ENCODE data around the gene MIA3. TPM values are rescaled to one million over a fixed set of nuclear protein-coding genes. Genes with fewer than 3 reads are reported as not detected.
"Not testable (repeated sequence)": the region's sequence is repeated elsewhere in the genome, so short reads cannot be mapped to it uniquely, and the experiment has no call there.

Gene MIA3
- total RNA-seq, 1 donor from 2014 or later: 51.6 TPM

DNA sequence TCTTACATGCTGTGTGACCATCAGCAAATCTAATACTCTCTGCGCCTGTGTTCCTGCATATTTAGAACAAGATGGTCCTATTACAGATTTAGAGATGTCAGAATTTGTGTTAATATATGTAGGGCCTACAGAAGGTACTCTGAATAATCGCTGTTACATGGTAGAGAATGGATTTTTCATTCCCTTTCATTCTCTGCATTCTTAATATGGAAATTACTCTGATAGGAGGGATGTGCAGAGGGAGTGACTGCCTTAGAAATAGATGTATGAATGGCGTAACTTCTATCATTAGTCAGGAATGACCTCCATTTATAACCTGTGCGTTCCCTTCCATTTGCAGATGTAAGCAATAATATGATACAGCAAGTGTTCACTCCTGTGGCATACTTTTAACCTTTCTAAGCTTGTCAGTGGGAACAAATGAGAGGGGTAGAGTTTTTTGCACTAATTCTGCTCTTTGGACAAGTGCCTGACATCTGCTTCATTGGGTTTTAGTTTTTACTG lies 45.6 kb downstream of the MIA3 start:
- intact Hi-C loops (cut with micrococcal nuclease): no loop called here

DNA sequence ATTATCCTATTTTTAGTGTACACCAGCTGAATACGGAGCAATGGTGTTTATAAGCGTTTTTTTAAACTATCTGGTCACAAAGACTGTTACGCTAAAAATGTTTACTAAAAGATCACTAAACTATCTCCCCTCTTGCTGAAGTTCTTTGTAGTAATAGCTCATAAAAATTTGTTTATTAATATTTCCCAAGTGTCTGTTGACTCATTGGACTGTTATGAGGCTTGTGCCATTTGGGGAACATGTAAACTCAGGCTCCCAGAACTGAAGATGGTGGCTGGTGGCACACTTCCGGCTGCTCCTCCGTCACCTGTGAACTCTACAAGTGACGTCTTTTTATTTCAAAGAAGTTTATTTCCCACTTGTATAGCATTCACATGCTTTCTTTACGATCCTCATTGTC lies 48.1 kb downstream of the MIA3 start:
- intact Hi-C loops (cut with micrococcal nuclease): no loop called here

DNA sequence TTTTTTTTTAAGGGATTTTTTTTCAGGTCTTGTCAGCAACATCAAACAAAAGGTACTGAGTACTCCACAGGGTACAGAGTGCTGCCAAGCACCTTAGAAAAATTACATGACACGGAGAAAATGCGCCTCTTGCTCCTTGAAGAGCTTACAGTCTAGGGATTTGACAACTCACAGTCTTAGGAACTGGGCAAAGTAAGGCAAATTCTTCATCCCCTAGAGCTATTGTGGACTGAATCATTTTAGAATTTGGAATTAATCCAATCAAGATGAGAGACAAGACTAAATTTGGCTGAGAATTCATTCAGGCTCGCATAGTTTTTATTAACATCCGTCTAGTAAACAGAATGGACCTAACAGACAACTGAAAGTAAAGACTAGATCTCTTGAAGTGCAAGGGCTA lies 50.3 kb downstream of the MIA3 start:
- intact Hi-C loops (cut with micrococcal nuclease): not testable (repeated sequence)

DNA sequence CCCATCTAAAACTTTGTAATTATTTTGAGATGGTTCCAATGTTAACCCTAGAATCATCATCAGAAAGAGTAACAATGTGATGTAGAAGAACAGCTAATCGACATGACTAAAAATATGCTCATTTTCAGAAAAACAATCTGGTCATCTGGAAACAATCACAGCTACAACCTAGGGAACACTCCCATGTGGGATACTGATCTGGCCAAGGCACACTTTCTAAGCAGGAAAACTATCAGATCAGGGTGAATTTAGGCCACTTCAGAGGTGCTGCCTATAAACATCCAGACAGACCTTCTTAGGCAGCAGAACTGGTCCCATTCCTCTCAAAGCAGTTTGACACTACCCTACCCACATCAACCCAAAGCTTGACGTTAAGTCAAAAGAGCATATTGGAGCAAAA lies 51.2 kb downstream of the MIA3 start:
- intact Hi-C loops (cut with micrococcal nuclease): not testable (repeated sequence)

DNA sequence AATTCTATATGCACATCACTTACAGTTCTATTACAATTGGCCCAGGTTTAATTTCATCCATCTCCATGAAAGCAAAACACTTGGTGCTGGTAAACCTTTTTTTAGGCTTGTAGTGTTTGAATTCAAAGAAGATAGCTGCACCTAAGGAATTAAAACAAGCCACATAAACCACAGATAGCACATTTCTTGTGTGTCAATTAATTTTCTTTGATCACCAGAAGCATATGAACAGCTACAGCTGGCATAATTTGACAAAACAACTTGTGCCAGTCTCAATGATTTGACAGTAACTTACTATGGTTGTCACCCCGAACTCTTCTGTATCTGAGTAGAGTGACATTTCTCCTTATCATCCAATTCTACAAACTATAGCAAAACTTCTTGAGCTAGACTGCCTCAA lies 52.2 kb downstream of the MIA3 start:
- intact Hi-C loops (cut with micrococcal nuclease): no loop called here

DNA sequence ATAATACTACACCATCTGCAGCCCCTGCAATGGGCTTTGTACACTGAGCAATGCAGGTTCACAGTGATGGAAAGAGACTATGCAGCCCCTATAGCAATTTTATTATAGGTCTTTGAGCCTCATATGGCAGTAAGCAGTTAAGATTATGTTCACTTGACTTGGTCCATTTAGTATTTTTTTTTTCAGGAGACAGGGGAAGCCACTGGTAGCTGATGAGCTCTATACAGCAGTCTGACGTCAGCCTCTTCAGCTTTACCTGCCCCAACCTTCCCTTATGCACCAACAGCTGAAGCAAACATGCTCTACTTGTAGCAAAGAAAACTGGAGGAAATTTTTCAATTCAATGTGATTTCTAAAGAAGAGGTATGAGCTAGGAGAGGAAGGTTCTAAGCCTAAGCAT lies 62.2 kb downstream of the MIA3 start:
- intact Hi-C loops (cut with micrococcal nuclease): no loop called here

DNA sequence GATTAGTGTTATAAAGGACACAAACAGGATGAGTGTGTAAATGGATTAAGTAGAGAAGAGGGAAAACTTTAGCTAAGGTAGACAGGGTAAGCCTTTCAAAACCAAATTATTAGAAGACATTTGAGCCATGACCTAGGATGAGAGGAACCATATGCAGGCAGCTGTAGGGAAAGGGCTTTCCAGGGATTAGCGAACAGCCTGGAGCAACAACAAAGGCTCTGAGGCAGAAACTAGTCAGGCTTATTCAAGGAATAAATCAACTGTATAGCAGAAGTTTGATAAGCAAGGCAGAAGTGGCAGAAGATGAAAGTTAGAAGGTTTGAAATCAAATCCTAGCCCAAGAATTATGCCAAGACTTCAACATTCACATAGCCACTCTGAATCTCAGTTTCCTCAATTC lies 73.1 kb downstream of the MIA3 start:
- intact Hi-C loops (cut with micrococcal nuclease): no loop called here

DNA sequence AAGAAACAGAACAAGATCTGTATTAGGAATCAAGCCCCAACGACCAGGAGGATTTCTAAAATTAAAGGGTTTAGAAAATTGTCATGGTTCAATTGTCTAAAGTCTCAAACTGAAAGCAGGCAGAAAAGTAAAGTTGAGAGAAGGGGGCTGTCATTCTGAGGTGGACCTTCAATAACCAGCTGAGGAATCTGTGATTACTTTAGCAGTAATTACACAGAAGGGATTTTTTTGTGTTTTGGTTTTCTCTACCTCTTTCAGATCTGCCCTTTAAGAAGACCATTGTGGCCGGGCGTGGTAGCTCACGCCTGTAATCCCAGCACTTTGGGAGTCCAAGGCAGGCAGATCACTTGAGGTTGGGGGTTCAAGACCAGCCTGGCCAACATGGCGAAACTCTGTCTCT lies 77.0 kb downstream of the MIA3 start:
- intact Hi-C loops (cut with micrococcal nuclease): no loop called here

DNA sequence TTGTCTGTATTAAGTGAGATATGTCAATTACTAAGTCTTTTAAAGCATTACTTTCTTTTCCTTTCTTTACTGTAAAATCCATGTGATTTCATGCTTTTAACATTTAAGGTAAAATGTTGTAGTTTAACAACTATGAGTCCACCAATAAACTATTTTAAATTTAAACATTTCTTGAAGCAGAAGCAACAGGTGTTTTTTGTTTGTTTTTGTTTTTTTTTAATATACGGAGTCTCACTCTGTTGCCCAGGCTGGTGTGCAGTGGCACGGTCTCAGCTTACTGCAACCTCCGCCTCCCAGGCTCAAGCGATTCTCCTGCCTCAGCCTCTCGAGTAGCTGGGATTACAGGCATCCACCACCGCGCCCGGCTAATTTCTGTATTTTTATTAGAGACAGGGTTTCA lies 78.8 kb downstream of the MIA3 start:
- intact Hi-C loops (cut with micrococcal nuclease): no loop called here

DNA sequence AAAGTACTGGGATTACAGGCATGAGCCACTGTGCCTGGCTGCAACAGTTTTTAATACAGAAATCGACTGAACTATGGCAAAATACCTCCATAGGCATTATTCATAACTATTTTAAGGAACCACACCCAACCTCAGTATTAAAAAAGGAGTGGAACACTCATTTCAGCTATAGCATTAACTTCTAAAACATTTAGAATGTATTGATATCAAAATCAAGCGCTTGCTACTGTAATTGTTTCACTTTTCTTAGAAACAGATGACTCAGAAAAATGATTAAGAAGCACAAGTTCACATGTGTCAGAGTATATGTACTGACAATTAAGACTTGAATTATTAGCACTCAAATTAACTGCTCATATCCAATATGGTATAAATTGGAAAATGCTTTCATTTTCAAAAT lies 79.3 kb downstream of the MIA3 start:
- intact Hi-C loops (cut with micrococcal nuclease): no loop called here

DNA sequence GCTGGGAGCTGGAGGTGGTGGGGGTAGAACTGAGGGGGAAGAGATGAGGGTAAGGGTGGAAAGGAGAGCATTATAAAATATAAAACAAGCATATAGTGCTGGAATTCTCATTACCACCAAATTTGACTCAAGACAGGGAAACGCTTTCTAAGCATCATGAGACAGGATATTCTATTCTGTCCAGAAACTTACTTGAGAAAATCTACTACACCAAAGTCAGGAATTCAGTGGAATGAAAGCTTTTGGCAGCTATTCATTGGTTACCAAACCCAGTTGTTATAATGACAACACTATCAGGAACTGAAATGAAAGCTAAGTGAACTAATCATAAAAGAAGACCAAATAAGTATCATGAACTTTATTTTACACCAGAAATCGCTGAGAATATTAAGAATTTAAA lies 79.9 kb downstream of the MIA3 start:
- intact Hi-C loops (cut with micrococcal nuclease): no loop called here

DNA sequence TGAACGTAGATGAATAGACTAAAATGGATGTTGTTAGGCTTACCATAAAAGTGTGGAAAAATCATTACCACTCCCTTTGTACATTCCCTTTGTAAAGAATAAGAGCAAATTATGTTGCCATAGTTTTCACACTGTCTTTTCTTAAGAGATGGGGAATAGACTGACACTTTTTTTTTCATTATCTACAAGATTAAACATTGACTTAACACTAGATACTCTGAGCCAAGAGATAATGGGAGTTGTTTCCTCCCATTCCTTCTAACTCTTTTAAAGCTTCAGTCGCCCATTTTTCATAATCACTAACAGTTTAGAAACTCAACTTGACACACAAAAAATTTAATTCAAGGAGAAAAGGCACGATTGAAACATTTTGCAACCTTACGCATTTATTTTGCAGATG lies 84.3 kb downstream of the MIA3 start:
- intact Hi-C loops (cut with micrococcal nuclease): no loop called here

DNA sequence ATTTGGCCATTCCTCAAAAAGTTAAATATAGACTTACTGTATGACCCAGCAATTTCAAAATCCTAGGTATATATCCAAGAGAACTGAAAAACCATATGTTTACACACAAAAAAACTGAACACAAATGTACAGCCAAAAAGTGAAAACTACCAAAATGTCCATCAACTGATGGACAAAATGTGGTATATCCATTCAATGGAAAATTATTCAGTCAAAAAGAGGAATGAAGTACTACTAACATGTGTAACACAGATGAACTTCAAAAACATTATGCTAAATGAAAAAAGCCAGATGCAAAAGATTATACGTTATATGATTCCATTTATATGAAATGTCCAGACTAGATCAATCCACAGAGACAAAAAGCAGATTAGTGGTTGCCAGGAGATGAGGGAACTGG lies 86.4 kb downstream of the MIA3 start:
- intact Hi-C loops (cut with micrococcal nuclease): no loop called here

DNA sequence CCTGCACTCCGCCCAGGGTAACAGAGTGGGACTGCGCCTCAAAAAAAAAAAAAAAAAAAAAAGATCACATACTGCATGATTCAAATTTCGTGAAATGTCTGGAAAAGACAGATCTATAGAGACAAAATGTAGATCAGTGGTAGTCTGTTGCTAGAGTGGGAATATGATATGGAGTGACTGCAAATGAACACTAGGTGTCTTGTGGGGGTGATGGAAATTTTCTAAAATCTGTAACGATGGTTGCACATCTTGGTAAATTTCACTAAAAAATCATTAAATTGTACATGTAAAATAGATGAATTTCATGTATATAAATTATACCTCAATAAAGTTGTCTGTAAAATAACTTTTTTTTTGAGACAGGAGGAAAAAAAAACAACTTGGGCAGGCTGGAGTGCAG lies 88.9 kb downstream of the MIA3 start:
- intact Hi-C loops (cut with micrococcal nuclease): no loop called here

DNA sequence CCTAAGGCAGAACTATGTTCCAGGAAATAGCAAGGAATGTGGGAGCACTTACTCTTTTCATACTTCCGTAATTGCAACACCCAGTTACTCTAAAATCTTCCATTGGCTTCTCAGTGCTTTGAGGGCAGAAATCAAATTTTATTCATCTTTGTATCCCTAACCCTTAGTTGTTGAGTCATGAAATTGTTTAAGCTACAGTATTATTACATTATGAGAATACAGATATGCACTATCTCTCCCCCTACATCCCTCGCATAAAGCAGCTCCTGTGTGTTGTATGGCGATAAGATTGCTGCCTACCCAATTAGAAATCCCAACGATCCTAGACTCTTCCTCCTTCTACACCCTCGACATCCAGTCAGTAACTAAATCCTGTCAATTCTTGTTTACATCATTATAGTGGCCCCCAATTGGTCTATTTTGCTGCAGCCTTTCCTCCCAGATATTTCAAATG lies 91.8 kb downstream of the MIA3 start:
- intact Hi-C loops (cut with micrococcal nuclease): loop anchor here (5.0 kb wide), 2 partner anchors 103 to 997 kb away; no protein-coding TSS in a partner anchor

DNA sequence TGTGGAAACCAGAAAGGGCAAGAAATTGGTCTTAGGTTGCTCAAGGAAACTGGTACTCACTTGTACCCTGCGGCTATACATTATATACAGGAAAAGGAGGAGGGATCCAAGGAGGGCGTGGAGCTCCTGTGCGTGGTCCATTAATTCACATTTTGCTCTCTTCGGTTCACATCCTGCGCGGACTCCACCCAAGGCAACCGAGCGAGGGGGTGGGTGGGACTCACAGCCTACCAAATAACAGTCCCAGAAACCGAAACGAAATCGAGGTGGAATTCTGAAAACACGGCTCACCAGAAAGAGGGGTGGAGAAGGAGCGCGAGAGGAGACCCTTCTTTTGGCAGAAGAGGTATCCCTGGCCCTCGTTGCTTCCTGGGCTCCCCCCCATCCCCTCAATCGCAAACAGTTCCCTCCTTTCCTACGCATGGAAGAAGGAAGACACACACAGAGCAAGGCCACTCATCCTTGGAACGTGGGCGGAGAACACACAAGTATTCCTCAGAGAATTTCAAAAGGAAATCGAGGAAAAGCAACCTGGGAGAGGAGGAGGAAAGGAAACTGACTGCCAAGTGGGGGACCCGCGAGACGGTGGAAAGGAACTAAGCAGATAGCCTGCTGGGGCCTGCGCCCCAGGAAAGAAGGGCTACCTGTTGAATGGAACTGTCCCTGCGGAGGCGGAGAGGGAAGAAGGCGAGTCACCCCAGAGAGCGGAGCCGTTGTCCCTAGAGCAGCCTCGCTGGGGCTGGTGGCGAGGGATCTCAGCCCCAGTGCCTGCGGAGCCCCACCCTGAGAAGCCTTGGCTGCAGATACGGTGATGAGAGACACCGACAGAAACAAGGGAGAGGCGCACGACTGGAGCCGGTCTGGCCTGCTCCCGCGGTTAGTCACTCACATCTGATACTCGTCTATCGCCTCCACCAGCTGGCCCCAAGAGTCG lies 93.7 kb downstream of the MIA3 start:
- intact Hi-C loops (cut with micrococcal nuclease): loop anchor here (1.0 to 5.0 kb wide), 5 partner anchors 67 to 1471 kb away; partner anchors contain the start of gene DEGS1

DNA sequence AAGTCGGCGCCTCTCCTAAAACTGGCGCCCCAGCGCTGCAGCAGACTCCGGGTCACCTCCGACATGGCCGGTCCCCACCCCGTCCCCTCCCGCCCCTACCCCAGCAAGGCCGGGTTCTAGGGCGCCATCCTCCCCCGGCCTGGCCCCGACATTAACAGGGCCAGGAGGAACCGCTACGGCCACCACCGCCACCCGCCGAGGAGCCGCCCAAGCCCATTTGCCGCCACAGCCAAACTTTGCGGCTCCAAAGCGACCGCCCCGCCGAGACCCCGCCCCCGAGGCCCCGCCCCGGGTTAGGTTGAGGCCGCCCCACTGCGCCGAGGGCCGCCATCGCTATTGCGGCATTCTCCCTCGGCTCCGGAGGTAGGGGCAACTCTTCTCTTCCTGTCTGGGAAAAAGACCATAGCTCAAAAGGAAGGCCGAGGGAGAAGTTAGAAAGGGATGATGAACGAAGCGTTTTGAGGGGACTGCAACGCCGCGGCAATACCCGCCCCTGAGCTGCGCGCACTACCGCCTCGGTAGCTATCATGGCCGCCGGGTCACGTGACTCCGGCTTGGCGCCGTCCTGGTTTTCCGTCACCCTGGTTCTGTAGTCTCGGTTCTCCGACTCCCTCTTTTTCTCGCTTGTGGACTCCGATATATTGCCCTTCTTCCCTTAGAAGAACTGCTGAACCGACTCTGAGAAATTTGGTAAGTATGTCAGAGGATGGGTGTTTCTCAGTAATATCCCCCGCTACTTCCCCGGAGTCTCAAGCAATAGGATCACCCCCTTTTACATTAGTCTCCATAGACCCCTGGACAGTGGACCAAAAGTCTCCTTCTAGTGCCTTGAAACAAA lies 94.6 kb downstream of the MIA3 start, which contains the start of the genes AIDA and BROX:
Gene AIDA (minus strand): TSS at position 239 of the 838 bp plus-strand sequence. CDS start 174 bp downstream, at position 65.
Gene BROX (plus strand): TSS at position 312 of the 838 bp plus-strand sequence. CDS start 3,136 bp downstream, outside the sequence.
- intact Hi-C loops (cut with micrococcal nuclease): loop anchor here (1.0 to 5.0 kb wide), 9 partner anchors 57 to 1470 kb away; partner anchors contain the start of genes DEGS1, TAF1A and TLR5

DNA sequence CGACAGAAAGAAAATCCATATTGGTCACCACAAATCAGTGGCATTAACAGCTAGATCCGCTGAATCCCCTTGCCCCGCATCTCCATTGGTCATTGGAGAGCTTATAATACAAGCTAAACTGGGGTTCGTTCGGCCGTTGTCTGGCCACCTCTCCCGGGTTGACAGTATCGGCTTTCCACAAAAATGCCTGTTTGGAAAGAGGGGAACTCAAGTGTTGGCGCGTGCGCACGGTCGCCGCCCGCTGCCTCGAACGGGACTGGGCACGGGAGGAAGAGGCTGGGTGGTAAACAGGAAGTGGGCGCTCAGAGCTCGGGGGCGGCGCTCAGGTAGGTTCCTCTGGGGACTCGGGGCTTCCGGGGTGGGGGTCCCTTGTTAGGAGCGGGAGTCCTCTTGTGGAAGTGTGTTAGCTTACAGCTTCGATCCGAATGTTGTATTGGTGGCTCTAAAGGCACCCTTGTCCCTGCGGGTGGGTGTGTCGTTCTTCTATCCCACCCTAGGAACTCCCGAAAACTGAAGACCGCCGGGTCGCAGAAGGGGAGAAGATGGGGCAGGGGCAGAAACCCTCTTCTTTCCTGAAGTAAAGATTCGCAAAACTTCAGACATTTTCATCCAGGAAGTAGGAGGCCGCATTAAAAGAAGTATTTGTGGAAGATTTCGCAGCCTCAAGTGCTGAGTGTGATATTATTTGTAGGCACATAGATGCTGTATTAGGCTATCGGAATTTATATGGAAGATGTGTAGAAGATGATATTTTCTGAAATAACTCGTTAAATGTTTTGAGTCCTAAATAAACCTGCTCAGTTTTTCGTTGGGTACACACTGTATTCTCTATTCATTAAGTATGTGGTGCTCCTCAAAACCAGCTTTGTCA lies 95.4 kb downstream of the MIA3 start:
- intact Hi-C loops (cut with micrococcal nuclease): loop anchor here (1.0 to 5.0 kb wide), 7 partner anchors 58 to 1469 kb away; partner anchors contain the start of genes DEGS1, TAF1A and TLR5

DNA sequence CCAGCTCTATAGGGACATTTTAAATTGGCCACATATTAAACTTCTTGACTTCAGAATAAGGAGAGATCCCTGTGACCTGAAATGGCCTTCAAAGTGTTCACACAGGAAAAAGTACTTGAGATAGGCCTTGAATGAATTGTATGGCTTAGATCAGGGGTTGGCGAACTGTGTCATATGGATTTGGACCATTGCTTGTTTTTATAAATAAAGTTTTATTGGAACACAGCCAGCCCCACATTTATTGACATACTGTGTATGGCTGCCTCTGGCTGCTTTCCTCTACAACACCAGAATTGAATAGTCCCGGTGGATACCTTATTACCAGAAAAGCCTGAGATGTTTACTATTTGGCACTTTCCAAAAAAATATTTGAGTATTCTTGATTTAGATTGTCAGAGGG lies 98.5 kb downstream of the MIA3 start:
- intact Hi-C loops (cut with micrococcal nuclease): no loop called here
